Umbilical cord (tissue), 2 donors: ENCODE results near the gene FAS. TPM values are rescaled to one million over a fixed set of nuclear protein-coding genes. Genes with fewer than 3 reads are reported as not detected.
"Not testable (repeated sequence)": the region's sequence is repeated elsewhere in the genome, so short reads cannot be mapped to it uniquely, and the experiment has no call there.

ENCODE experiments used
- DNase-seq: peaks from one replicate; pipeline ENCODE4 v3.0.0-alpha.2; 2015; ENCODE audit warnings: low spot score
- total RNA-seq: library from RNA; depleted of rRNA; stranded (reverse); fragments of >200 nt; gene quantifications from one replicate; pipeline ENCODE4 v1.2.3, GENCODE V29; 2014; ENCODE audit warnings: low replicate concordance; ENCODE audit not compliant: insufficient read depth

FAS gene
- total RNA-seq, 1 donor from 2014 or later, result 108 TPM

GRCh38 chr10:88992921-88993524 is 2.4 kb downstream of the FAS start:
- DNase-seq, result no peak

- no peak for DNase-seq
Observed at GRCh38 chr10:88994019-88994418, 3.4 kb downstream of the FAS start.

- DNase-seq, result no peak
Observed at GRCh38 chr10:88995156-88995876, 4.7 kb downstream of the FAS start.

- DNase-seq, result no peak
Observed at GRCh38 chr10:88996927-88997326, 6.3 kb downstream of the FAS start.

- no peak for DNase-seq
Observed at GRCh38 chr10:88999625-89000024, 9.0 kb downstream of the FAS start.

- no peak for DNase-seq
Observed at GRCh38 chr10:89001024-89001728, 10.6 kb downstream of the FAS start.

- DNase-seq, result peak; percentile 38
Observed at GRCh38 chr10:89001729-89002072, 11.1 kb downstream of the FAS start.

GRCh38 chr10:89002226-89002978 is 11.8 kb downstream of the FAS start:
- no peak for DNase-seq

- DNase-seq, result no peak
Observed at GRCh38 chr10:89003344-89003743, 12.7 kb downstream of the FAS start.

GRCh38 chr10:89007129-89007893 is 16.7 kb downstream of the FAS start:
- no peak for DNase-seq

- not testable (repeated sequence) for DNase-seq
Observed at GRCh38 chr10:89018700-89019346, 28.2 kb downstream of the FAS start.

- peak; percentile 82 for DNase-seq
Observed at GRCh38 chr10:89019569-89020327, 29.1 kb downstream of the FAS start.

- not testable (repeated sequence) for DNase-seq
Observed at GRCh38 chr10:89021526-89021925, 30.9 kb downstream of the FAS start.

GRCh38 chr10:89022734-89023133 is 32.1 kb downstream of the FAS start:
- DNase-seq, result no peak

- DNase-seq, result no peak
Observed at GRCh38 chr10:89025453-89025852, 34.9 kb downstream of the FAS start.

GRCh38 chr10:89029181-89029580 is 38.6 kb downstream of the FAS start:
- DNase-seq, result peak; percentile 39

GRCh38 chr10:89029785-89030437 is 39.3 kb downstream of the FAS start:
- DNase-seq, result peak; percentile 81

- no peak for DNase-seq
Observed at GRCh38 chr10:89030791-89031190, 40.2 kb downstream of the FAS start.

GRCh38 chr10:89032141-89032891 is 41.7 kb downstream of the FAS start:
- no peak for DNase-seq
